ENCODE data around the gene DTD1.

Gene DTD1

GRCh38 chr20:18614244-18614643 is 26.4 kb downstream of the DTD1 start:
- no peak overlapping the region for H3K4me3 ChIP-seq (ENCODE audit: low read depth, low read length)
- TF ChIP-seq CTCF (IDR thresholded peaks at IDR 0.05; ENCODE audit: low read depth, low read length): no peak

GRCh38 chr20:18615020-18615650 is 27.3 kb downstream of the DTD1 start:
- no peak for TF ChIP-seq CTCF (IDR thresholded peaks at IDR 0.05; ENCODE audit: low read depth, low read length)
- H3K4me3 ChIP-seq (ENCODE audit: low read depth, low read length): no peak overlapping the region

GRCh38 chr20:18621004-18621403 is 33.1 kb downstream of the DTD1 start:
- no peak for TF ChIP-seq CTCF (IDR thresholded peaks at IDR 0.05; ENCODE audit: low read depth, low read length)

GRCh38 chr20:18623156-18623910 is 35.5 kb downstream of the DTD1 start:
- H3K4me3 ChIP-seq (ENCODE audit: low read depth, low read length): no peak overlapping the region
- no peak for TF ChIP-seq CTCF (IDR thresholded peaks at IDR 0.05; ENCODE audit: low read depth, low read length)

More at GRCh38 chr20:18621004-18621403, 33.1 kb downstream of the DTD1 start:
- no peak overlapping the region for H3K4me3 ChIP-seq (ENCODE audit: low read depth, low read length)

GRCh38 chr20:18624948-18625347 is 37.1 kb downstream of the DTD1 start:
- no peak for TF ChIP-seq CTCF (IDR thresholded peaks at IDR 0.05; ENCODE audit: low read depth, low read length)

GRCh38 chr20:18625907-18626655 is 38.2 kb downstream of the DTD1 start:
- TF ChIP-seq CTCF (IDR thresholded peaks at IDR 0.05; ENCODE audit: low read depth, low read length): no peak
- H3K4me3 ChIP-seq (ENCODE audit: low read depth, low read length): no peak overlapping the region

More at GRCh38 chr20:18624948-18625347, 37.1 kb downstream of the DTD1 start:
- no peak overlapping the region for H3K4me3 ChIP-seq (ENCODE audit: low read depth, low read length)

Measured in WI38 (cell line).